ENCODE results near the gene MPPED1.
A peak's percentile ranks its signal among the peaks of the same experiment; 100 is the strongest.

The MPPED1 gene, protein sequence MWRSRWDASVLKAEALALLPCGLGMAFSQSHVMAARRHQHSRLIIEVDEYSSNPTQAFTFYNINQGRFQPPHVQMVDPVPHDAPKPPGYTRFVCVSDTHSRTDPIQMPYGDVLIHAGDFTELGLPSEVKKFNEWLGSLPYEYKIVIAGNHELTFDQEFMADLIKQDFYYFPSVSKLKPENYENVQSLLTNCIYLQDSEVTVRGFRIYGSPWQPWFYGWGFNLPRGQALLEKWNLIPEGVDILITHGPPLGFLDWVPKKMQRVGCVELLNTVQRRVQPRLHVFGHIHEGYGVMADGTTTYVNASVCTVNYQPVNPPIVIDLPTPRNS

DNA sequence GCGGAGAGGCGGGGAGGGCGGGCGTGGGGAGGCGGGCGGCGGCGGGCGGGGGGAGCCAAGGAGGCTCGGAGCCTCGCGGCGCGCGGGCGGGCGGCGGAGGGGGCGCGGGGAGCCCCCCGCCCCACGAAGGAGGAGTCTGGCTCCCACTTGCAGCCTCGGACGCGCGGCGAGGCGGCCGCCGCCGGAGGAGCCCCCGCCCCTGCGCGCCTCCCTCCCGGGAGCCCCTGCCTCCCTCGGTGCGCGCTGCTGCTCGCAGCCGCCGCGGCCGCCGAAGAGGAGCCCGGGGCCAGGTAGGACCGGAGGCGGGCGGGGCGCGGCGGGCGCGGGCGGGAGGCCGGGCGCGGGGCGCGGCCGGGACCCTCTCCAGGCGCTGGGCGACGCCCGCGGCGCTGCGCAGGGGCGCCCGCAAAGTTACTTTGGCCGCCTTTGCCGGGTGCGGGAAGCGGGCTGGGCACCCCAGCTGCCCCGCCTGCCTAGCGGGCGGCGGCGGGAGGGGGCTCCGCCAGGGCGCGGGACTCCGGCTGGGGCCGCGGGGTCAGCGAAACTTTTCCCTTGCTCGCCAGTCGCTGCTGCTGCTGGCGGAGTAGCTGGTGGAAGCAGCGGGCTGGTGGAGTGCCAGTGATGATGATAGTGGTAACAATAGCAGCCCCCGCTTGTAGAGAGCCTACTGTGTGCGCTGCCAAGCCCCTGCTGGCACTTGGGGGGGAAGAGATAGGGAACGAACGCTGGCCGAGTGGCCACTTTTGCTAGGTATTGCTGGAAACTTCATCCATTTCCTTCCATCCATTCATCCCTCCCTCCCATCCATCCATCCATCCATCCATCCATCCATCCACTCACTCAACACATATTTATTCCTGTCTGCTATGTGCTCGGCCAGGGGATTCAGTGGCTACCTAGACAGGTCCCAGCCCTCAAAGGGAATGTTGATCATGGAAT is at the start of gene MPPED1:
Gene MPPED1, plus strand, starts transcription at position 146 of the 939 bp plus-strand sequence. CDS start 12,972 bp downstream, outside the sequence.
- no peak for DNase-seq

DNA sequence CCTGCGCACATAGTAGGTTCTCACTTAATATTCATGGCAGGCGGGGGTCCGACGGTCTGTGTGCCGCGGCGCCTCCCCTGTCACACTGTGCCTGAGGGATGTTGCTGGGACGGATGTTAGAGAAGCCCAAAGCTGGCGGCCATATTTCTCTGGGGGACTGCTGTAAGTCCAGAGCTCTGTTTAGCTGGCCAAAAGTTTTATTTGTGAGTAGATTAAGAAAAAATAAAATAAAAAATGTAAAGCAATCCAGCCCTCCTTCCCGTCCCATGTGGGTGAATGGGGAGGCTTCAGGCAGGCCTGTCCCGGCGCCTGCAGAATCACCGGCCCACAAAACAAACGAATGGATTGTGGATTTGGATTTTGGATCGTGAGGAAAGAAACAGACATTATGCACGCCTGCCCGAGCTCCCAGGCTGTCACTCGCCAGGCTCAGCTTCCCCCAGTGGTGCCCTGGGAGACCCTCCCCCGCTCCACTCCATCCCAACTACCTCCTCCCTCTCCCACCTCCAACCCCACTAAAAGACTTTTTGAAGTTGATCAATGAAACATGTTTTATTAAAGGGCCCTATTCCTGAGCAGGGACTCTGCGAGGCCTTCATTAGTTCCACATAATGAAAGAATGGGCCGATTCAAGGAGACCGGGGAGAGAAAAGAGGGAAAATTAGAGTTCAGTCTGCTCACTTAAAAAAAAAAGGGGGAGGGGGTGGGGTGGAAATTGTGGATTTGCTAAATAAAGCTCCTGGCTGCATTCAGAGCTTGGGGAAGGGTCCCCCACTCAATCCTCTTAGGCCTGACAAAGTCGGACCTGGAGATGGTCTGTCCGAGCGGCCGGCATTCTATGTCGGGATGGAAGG is 48.3 kb upstream of the MPPED1 start:
- no peak for DNase-seq

- DNase-seq: no peak
Observed at GRCh38 chr22:43364169-43364435, 47.7 kb upstream of the MPPED1 start.

DNA sequence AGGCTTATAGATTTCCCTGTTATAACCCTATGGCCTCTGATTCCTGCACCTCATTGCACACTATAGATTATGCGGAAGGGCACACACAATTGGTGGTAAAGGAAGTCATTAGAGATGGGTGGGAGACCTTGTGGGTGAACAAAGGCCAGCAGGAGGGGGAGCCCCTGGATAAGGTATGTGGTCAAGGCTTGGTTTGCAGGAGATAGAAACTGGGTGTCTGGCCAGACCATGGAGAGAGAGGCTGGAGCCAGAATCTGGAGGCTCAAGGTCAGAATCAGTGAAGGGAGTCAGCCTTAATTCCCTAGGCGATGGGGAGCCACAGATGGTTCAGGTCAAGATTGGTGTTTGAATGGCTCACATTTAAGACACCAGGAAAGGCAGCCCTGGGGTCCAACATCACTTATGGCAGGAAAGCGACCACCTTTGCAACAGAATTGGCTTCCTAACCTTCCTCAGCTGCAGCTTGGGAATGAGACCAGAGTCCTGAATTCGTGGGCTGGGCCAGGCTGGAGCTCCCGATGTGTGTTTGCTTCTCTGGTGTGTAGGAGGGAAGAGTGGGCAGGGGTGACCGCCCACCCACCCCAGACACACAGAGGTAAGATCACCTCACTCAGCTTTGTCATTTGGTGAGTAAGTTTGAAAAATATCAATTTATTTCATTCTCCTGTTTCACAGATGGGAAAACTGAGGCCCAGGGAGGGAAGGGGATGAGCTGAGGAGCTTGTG is 45.9 kb upstream of the MPPED1 start:
- no peak for DNase-seq

- no peak for DNase-seq
Observed at GRCh38 chr22:43370036-43370435, 41.8 kb upstream of the MPPED1 start.

- DNase-seq: no peak
Observed at GRCh38 chr22:43375951-43376455, 35.8 kb upstream of the MPPED1 start.

GRCh38 chr22:43376765-43377547 is 34.9 kb upstream of the MPPED1 start:
- DNase-seq: peak; percentile 51

- no peak for DNase-seq
Observed at GRCh38 chr22:43377548-43377895, 34.3 kb upstream of the MPPED1 start.

DNA sequence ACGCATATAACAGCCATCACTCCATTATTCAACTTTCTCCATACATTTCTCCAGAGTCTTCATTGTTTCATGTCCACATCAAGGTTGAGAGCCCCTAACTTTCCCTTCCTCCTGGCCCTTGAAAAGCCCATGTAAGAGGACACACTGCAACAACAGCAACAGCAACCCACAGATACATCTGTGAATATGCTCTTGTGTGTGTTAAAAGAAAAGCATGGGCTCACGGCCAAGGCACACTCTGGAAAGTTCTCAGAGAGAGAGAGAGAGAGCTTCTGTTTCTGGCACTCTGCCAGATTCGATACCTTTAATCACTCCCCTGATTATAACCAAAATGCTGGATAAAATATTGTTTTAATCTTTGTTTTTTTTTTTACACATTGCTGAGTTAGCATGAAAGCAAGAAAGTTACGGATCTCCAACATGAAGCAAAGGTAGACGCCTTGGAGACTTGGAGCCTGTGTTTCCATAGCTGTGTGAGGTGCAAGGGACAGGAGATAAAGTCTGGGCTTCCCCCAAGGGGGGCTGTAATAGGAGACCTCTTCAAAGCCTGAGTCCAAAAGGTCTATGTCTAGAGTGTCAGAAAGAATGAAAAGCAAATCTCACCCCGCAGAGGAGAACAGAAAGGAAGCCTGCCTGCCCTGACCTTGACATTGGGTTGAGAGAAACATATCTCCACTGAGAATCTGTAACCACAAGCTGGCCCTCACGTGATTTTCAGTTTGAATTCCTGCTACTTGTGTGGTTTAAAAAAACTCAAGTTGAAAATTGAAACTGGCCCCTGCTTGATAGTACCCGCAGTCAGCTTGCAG is 33.7 kb upstream of the MPPED1 start:
- peak; percentile 2 for DNase-seq

DNA sequence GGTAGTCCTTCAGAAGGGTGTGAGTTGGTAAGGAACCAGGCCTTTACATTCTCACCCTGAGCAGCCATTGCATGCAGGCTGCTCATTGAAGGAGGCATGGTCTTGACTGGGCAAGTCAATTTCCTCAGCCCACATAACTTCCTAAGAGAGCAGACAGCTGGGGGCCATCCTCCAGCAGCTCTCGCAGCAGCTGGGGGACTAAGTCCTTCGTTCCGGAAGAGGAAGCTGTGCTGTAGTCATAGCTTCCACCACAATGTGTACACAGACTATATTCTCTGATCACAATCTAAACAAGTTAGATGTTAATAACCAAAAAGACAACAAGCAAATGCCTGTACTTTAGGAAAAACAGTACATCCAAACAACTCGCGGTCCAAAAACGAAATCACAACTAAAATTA is 30.1 kb upstream of the MPPED1 start:
- peak; percentile 34 for DNase-seq

GRCh38 chr22:43384863-43385262 is 27.0 kb upstream of the MPPED1 start:
- no peak for DNase-seq

GRCh38 chr22:43385770-43386641 is 25.8 kb upstream of the MPPED1 start:
- DNase-seq: peak; percentile 72

DNA sequence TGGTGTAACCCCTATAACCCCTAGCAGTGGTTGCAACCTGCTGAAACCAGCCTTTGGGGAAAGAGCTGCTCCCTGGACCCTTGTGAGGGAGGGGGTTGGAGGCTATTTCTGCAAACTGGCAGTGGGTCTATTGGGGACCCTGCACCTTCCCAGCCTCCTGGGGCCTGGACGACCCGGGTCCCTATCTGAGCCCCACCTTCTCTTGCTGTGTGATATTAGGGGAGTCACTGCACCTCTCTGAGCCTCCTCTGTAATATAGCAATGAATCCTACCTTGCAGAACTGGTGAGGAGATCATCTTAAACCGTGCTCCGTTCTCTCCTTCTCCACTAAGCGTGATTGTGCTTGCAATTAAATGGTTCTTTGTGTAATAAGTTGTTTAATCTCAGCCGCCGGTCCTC is 24.0 kb upstream of the MPPED1 start:
- no peak for DNase-seq

DNA sequence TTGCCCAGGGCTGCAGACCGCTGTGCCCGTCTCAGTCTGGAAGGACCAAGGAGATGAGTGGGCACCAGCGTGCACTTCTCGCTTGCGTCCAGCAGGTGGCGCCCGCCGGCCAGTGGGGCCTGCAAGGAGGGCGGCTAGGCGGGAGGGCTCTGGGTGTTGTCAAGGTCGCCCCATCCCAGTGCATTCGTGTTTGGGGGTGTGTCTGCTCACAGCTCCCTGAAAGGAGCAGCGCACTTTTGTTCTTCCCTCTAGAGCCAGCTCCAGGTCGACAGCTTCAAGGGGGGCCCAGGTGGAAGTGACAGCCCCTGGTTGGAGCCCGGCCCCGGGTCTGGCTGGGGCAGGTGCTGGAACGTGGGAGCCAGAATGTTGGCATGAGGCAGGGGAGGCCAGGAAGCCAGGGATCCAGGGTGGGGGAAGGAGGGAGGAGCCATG is 23.4 kb upstream of the MPPED1 start:
- peak; percentile 69 for DNase-seq

GRCh38 chr22:43389227-43389836 is 22.5 kb upstream of the MPPED1 start:
- no peak for DNase-seq

GRCh38 chr22:43390166-43390565 is 21.6 kb upstream of the MPPED1 start:
- DNase-seq: no peak

DNA sequence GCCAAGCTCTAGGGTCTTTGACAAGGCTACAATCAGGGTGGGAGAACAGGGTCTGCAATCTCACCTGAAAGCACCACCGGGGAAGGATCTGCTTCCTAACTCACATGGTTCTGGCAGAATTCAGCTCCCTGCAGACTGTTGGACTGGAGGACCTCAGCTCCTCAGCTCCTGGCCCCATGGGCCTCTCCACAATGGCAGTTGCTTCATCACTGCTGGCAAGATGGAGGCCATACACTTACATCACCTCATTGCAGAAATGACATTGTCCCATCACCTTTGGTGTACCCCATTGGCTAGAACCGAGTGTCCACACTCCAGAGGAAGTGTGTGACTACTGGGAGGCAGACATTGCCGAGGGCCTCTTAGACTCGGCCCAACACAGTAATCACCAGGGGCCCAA is 20.9 kb upstream of the MPPED1 start:
- DNase-seq: no peak

- no peak for DNase-seq
Observed at GRCh38 chr22:43391306-43391705, 20.5 kb upstream of the MPPED1 start.

GRCh38 chr22:43392385-43392989 is 19.3 kb upstream of the MPPED1 start:
- no peak for DNase-seq

Data from CD4-positive, alpha-beta T cell treated with Interleukin-17A for 1 hour (primary cell).